MM.1S (cell line): ENCODE measurements around the gene STARD9.

Experiments used
- DNase-seq: peaks from one replicate; pipeline ENCODE4 v3.0.0-alpha.2; 2015
- H2AFZ ChIP-seq: fragments of 300-600 bp; sonication (generic); 2 replicates; pipeline ENCODE4 v1.6.0; 2016; ENCODE audit warnings: antibody characterized with exemption, low read length
- H3F3A ChIP-seq: fragments of 300-600 bp; sonication (generic); 2 replicates; pipeline ENCODE4 v1.6.1; 2016; ENCODE audit warnings: mild to moderate bottlenecking, antibody characterized with exemption, low read length, moderate library complexity, mixed read lengths; ENCODE audit not compliant: insufficient read depth
- H3K27ac ChIP-seq: fragments of 300-600 bp; sonication (generic); 2 replicates; pipeline ENCODE4 v1.5.1; 2016; ENCODE audit warnings: mild to moderate bottlenecking, low read length
- H3K27me3 ChIP-seq: fragments of 300-600 bp; sonication (generic); replicated peaks from 2 replicates; pipeline ENCODE4 v1.6.0; 2016; ENCODE audit warnings: low read length; ENCODE audit not compliant: insufficient read depth
- H3K36me3 ChIP-seq: fragments of 300-600 bp; sonication (generic); replicated peaks from 2 replicates; pipeline ENCODE4 v1.6.1; 2016; ENCODE audit warnings: mild to moderate bottlenecking, low read length, mixed read lengths; ENCODE audit not compliant: insufficient read depth
- H3K4me1 ChIP-seq: fragments of 300-600 bp; sonication (generic); 2 replicates; pipeline ENCODE4 v1.6.1; 2016; ENCODE audit warnings: low read length, mixed read lengths
- H3K4me2 ChIP-seq: fragments of 300-600 bp; sonication (generic); 2 replicates; pipeline ENCODE4 v1.6.0; 2016; ENCODE audit warnings: low read depth, low read length
- H3K4me3 ChIP-seq: fragments of 300-600 bp; sonication (generic); 2 replicates; pipeline ENCODE4 v1.5.1; 2016; ENCODE audit warnings: low read length, mixed read lengths
- H3K79me2 ChIP-seq: fragments of 300-600 bp; sonication (generic); 2 replicates; pipeline ENCODE4 v1.6.1; 2016; ENCODE audit warnings: mixed run types, low read length, mixed read lengths
- H3K9ac ChIP-seq: fragments of 300-600 bp; sonication (generic); 2 replicates; pipeline ENCODE4 v1.6.1; 2016; ENCODE audit warnings: low read length, mixed read lengths
- H3K9me2 ChIP-seq: fragments of 300-600 bp; sonication (generic); replicated peaks from 2 replicates; pipeline ENCODE4 v1.6.1; 2016; ENCODE audit warnings: mild to moderate bottlenecking, low read length, mixed read lengths; ENCODE audit not compliant: insufficient read depth
- H3K9me3 ChIP-seq: fragments of 300-600 bp; sonication (generic); replicated peaks from 2 replicates; pipeline ENCODE4 v1.6.1; 2016; ENCODE audit warnings: mild to moderate bottlenecking, low read length, mixed read lengths; ENCODE audit not compliant: insufficient read depth
- H4K20me1 ChIP-seq: fragments of 300-600 bp; sonication (generic); 2 replicates; pipeline ENCODE4 v1.6.1; 2016; ENCODE audit warnings: mild to moderate bottlenecking, low read length, moderate library complexity, mixed read lengths; ENCODE audit not compliant: insufficient read depth
- EZH2 ChIP-seq: fragments of 300-600 bp; sonication (generic); optimal IDR thresholded peaks from 2 replicates; pipeline ENCODE3; 2017; ENCODE audit warnings: low read depth, mild to moderate bottlenecking, antibody characterized with exemption, low read length, mixed read lengths
- EZH2phosphoT487 ChIP-seq: fragments of 300-600 bp; sonication (generic); IDR thresholded peaks from 2 replicates; pipeline ENCODE4 v1.6.1; 2018; ENCODE audit warnings: antibody characterized with exemption, low read length
- TF ChIP-seq, protein P1 (sequence below): fragments of 300-600 bp; sonication (generic); IDR thresholded peaks from 2 replicates; pipeline ENCODE4 v1.5.1; 2016; ENCODE audit warnings: antibody characterized with exemption, low read length, mixed read lengths

STARD9 gene

DNA sequence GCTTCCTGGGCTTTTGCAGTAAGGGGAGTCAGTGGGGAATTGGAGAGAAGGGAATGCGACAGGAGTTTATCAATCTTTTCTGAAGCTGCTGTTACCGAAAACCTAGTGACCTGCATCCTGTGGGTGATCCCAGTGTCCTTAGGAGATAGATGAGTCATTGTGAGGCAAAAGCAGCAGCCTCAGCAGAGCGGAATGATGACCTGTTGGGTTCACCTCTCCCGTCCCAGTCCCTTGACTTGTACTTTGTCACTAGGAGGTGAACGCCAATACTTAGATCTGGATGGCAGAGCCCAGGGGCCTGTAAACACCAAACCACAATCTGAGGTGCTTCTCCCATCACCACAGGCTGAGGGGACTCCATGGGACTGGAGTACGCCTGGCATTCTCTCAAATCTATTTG, 143.6 kb downstream of the STARD9 start:
- H3K9me3 ChIP-seq: no peaks in the 10 kb centered on the region

DNA sequence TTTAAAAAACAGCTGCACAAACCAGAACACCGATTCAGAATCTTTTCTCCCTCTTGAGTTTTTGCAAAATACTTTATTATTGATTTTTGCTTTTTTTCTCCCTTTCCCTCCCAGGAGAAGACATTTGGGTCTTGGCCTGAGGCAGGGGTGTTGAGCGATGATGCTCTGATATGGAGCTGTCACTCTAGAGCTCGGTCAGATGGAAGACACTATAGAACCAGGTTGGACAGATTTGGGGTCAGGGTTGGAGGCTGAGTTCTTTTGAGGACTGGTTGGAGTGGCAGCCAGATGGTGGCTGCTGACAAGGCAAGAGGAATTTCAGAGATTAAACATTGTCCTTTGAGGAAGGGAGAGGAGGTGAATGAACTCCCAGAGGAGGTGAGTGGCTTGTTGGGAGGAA, 144.7 kb downstream of the STARD9 start:
- Histone ChIP-seq H3K9ac (no peak overlapping the region), H3K27me3 (no peaks in the 10 kb centered on the region), H4K20me1 (no peaks in the 10 kb centered on the region), H3K79me2 (no peaks in the 10 kb centered on the region), H3F3A (no peaks in the 10 kb centered on the region), H3K4me3 (no peak overlapping the region), H3K4me2 (no peak overlapping the region), H2AFZ (no peak overlapping the region), H3K9me3 (no peaks in the 10 kb centered on the region), H3K36me3 (no peaks in the 10 kb centered on the region), H3K4me1 (no peaks in the 10 kb centered on the region), H3K9me2 (no peaks in the 10 kb centered on the region), H3K27ac (no peak overlapping the region)
- DNase-seq: no peak
- TF ChIP-seq EZH2phosphoT487: no peak
- TF ChIP-seq, protein P1, sequence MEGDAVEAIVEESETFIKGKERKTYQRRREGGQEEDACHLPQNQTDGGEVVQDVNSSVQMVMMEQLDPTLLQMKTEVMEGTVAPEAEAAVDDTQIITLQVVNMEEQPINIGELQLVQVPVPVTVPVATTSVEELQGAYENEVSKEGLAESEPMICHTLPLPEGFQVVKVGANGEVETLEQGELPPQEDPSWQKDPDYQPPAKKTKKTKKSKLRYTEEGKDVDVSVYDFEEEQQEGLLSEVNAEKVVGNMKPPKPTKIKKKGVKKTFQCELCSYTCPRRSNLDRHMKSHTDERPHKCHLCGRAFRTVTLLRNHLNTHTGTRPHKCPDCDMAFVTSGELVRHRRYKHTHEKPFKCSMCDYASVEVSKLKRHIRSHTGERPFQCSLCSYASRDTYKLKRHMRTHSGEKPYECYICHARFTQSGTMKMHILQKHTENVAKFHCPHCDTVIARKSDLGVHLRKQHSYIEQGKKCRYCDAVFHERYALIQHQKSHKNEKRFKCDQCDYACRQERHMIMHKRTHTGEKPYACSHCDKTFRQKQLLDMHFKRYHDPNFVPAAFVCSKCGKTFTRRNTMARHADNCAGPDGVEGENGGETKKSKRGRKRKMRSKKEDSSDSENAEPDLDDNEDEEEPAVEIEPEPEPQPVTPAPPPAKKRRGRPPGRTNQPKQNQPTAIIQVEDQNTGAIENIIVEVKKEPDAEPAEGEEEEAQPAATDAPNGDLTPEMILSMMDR: no peak
- no peak for TF ChIP-seq EZH2

More for the DNA sequence above, 143.6 kb downstream of the STARD9 start:
- Histone ChIP-seq H3K79me2 (no peaks in the 10 kb centered on the region), H3K9ac (no peak overlapping the region), H3K4me3 (no peak overlapping the region), H3K36me3 (no peaks in the 10 kb centered on the region), H3F3A (no peaks in the 10 kb centered on the region), H3K27ac (no peak overlapping the region), H3K27me3 (no peaks in the 10 kb centered on the region), H4K20me1 (no peaks in the 10 kb centered on the region), H3K4me1 (no peaks in the 10 kb centered on the region), H3K9me2 (no peaks in the 10 kb centered on the region), H3K4me2 (no peak overlapping the region), H2AFZ (no peak overlapping the region)
- DNase-seq: no peak
- TF ChIP-seq, protein P1: no peak
- TF ChIP-seq EZH2phosphoT487: no peak
- TF ChIP-seq EZH2: no peak

DNA sequence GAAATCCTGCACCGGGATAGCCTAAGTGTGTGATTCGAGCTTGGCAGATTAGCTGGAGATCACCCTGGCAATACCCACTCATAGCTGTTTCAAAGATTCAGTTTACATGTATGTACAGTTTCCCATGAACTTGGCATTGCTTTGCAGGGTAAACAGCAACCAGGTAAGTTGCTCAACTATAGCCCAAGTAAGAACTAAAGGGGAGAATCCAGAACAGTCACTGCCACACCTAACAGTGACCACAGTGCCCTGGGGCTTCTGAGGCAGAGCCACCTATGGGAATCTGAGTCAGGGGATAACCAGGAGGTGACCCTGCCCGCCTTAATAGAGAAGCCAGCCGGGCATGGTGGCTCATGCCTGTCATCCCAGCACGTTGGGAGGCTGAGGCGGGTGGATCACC, 145.6 kb downstream of the STARD9 start:
- Histone ChIP-seq H3K4me2 (no peak overlapping the region), H3K9me2 (no peaks in the 10 kb centered on the region), H3F3A (no peaks in the 10 kb centered on the region), H3K9me3 (no peaks in the 10 kb centered on the region), H3K27ac (no peak overlapping the region), H4K20me1 (no peaks in the 10 kb centered on the region), H3K36me3 (no peaks in the 10 kb centered on the region), H3K4me1 (no peaks in the 10 kb centered on the region), H3K4me3 (no peak overlapping the region), H3K27me3 (no peaks in the 10 kb centered on the region), H3K9ac (no peak overlapping the region), H3K79me2 (no peaks in the 10 kb centered on the region), H2AFZ (no peak overlapping the region)
- TF ChIP-seq EZH2phosphoT487 (no peak), EZH2 (no peak)
- TF ChIP-seq, protein P1: no peak
- no peak for DNase-seq

DNA sequence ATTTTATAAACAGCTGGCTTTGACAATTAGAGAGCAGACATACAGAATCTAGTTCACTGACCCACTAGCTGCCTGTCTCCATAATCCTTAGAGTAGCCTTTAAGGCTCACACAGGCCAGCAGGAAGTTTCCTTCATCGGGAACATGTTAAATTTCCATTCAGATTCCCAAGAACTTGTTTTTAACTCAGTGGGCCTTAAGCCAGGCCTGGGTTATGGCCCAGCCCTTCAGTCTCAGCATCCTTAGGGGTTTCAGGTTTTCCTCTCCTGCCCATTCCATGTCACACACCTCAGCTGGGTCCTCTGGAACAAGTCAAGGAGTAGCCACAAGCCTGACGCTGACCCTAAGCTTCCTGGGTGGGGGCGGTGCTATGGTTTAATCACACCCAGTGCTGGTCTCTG, 146.5 kb downstream of the STARD9 start:
- H3K27ac ChIP-seq: no peak overlapping the region
- no peak overlapping the region for H2AFZ ChIP-seq
- no peaks in the 10 kb centered on the region for H3K9me3 ChIP-seq
- no peaks in the 10 kb centered on the region for H3K36me3 ChIP-seq
- DNase-seq: no peak
- H3K4me3 ChIP-seq: no peak overlapping the region
- no peaks in the 10 kb centered on the region for H3K9me2 ChIP-seq
- H3K4me1 ChIP-seq: no peaks in the 10 kb centered on the region
- no peaks in the 10 kb centered on the region for H3F3A ChIP-seq
- TF ChIP-seq, protein P1: no peak
- no peak for TF ChIP-seq EZH2phosphoT487
- TF ChIP-seq EZH2: no peak
- H3K27me3 ChIP-seq: no peaks in the 10 kb centered on the region
- no peaks in the 10 kb centered on the region for H3K79me2 ChIP-seq
- no peaks in the 10 kb centered on the region for H4K20me1 ChIP-seq
- no peak overlapping the region for H3K9ac ChIP-seq
- H3K4me2 ChIP-seq: no peak overlapping the region
